ENCODE data around the gene PROB1. TPM values are rescaled to one million over a fixed set of nuclear protein-coding genes. Genes with fewer than 3 reads are reported as not detected.

PROB1 gene
- total and polyA plus RNA-seq, 2 of the 8 experiments (the other 6 are each of a cell fraction or from before 2014, with no cell fraction given): 0.89 to 3.1 TPM

DNA sequence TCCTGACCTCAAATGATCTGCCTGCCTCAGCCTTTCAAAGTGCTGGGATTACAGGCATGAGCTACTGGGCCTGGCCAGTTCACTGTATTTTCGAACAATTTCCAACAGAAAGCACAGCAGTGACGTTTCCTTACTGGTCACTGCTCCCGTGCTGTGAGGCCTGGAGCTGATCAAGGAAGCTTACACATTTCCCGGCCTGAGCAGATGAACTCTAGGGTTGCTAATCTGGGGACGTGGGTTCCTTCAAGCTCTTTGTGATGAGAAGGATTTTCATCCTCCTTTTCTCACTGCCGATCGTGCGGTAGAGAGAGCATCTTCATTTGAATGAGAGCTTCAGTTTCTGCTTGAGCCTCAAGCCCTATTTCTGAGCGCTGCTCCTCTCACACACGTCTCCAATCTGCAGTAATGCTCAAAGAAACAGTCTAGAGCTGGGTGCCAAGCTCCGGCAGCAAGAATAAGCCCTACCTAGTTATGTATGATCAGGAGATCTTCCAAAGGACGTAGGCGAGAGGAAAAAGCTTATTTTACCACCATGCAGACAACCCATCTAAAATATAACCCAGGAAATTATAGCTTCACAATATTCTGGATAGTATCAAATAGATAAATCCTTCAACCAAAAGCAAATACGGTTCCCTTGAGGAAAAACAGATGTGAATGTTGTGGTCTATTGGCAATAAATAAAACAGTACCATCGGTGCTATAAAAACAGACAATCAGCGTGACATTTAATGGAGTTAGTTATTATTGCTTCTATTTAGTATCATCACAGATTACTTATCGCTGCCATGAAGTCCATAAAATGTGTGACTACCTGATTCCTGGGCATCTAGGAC lies 16.3 kb upstream of the PROB1 start:
- Histone ChIP-seq H3K9me3 (ENCODE audit: insufficient read depth in 2 of 2, low read depth in 1 of 2, low read length in 1 of 2) (no peaks in the 10 kb centered on the region), H3K23me2 (ENCODE audit: low read depth, low read length) (no peaks in the 10 kb centered on the region), H3K4ac (replicated peaks; ENCODE audit: insufficient read length, low read depth, low read length) (no peak overlapping the region), H4K20me1 (replicated peaks in 1 of 2; ENCODE audit: control insufficient read depth in 1 of 2, insufficient read depth in 2 of 2, low read length in 2 of 2) (no peaks in the 10 kb centered on the region), H3K36me3 (ENCODE audit: control insufficient read depth in 2 of 4, insufficient read depth in 4 of 4, low read length in 3 of 4) (peaks cover 0 to 11% (median 3%) of the 10 kb centered on the region in 4 experiments; a peak in 4 of 8 replicates), H2BK15ac (ENCODE audit: low read length) (no peak overlapping the region), H2BK5ac (ENCODE audit: low read depth, low read length) (no peak overlapping the region), H3K9ac (replicated peaks in 1 of 4; ENCODE audit: extremely low read depth in 1 of 4, low read depth in 3 of 4, low read length in 3 of 4) (no peak overlapping the region), H2BK12ac (ENCODE audit: low read depth, low read length) (no peak overlapping the region), H3K79me2 (ENCODE audit: control insufficient read depth in 1 of 2, insufficient read depth in 2 of 2, low read length in 2 of 2) (no peaks in the 10 kb centered on the region), H3K4me3 (ENCODE audit: extremely low read depth in 1 of 4, insufficient read depth in 2 of 4, low read depth in 3 of 4, low read length in 4 of 4) (no peak overlapping the region), H4K8ac (ENCODE audit: extremely low read depth, insufficient read depth, low read length) (no peak overlapping the region), H4K91ac (replicated peaks; ENCODE audit: insufficient read length, low read length) (no peak overlapping the region), H2AK5ac (ENCODE audit: low read depth, low read length) (no peak overlapping the region), H3K4me2 (ENCODE audit: insufficient read depth in 1 of 2, low read depth in 2 of 2, low read length in 2 of 2) (no peak overlapping the region), H2BK20ac (ENCODE audit: low read length) (no peak overlapping the region), H2BK120ac (replicated peaks; ENCODE audit: low read depth, low read length) (no peak overlapping the region), H3K18ac (ENCODE audit: extremely low read depth, low read length) (no peak overlapping the region), H3K56ac (replicated peaks; ENCODE audit: insufficient read length, low read depth, low read length) (no peak overlapping the region), H3K27ac (ENCODE audit: low read depth, low read length) (no peak overlapping the region), H2AFZ (ENCODE audit: low read length) (no peak overlapping the region), H3K14ac (ENCODE audit: insufficient read length) (no peak overlapping the region), H3K4me1 (replicated peaks in 1 of 4; ENCODE audit: control insufficient read depth in 3 of 4, insufficient read depth in 4 of 4, low read length in 3 of 4) (no peaks in the 10 kb centered on the region), H3K79me1 (ENCODE audit: low read depth, low read length) (no peaks in the 10 kb centered on the region), H3K27me3 (replicated peaks in 1 of 4; ENCODE audit: control insufficient read depth in 3 of 4, extremely low read depth in 1 of 4, insufficient read depth in 3 of 4, low read length in 3 of 4) (0 out of 7 replicates have a peak, but pooled peaks cover 0 to 4% (median 0%) of the 10 kb centered on the region in 4 experiments), H4K5ac (ENCODE audit: insufficient read length, low read depth, low read length) (no peak overlapping the region), H3K23ac (ENCODE audit: insufficient read length) (no peak overlapping the region)
- DNase-seq (ENCODE audit: low read depth in 1 of 2, low spot score in 2 of 2) (no peak), FAIRE-seq (no peak)
- 86% methylated on average over 17 of the region's 17 CpGs; no CpG with 5 or more reads in 1 of the 2 experiments for WGBS, 2 experiments (ENCODE audit: extremely low coverage in 1 of 2, insufficient coverage in 1 of 2, insufficient read length in 1 of 2, insufficient replicate concordance in 2 of 2, low coverage in 1 of 2, low lambda C conversion rate in 2 of 2, missing lambda C conversion rate in 1 of 2)
- ChIA-PET CTCF (ENCODE audit: partially characterized antibody) (interaction anchor here (0.6 to 8.2 kb wide), 9 partner anchors 9 to 107 kb away, joined by 3 to 69 read pairs (median 4); no protein-coding TSS in a partner anchor), POLR2A (ENCODE audit: partially characterized antibody) (interaction anchor here (0.6 to 1.5 kb wide), 7 partner anchors 10 to 150 kb away, joined by 3 to 6 read pairs (median 4); partner anchors contain the start of genes ECSCR, PROB1 and UBE2D2)
- TF ChIP-seq NRF1 (IDR thresholded peaks at IDR 0.05; ENCODE audit: low read depth, low read length) (no peak), NANOG (IDR thresholded peaks at IDR 0.05; ENCODE audit: insufficient read depth, low read depth, low read length, poor library complexity, severe bottlenecking) (no peak), RXRA (IDR thresholded peaks at IDR 0.05; ENCODE audit: insufficient read depth, low read depth, low read length) (no peak), JUND (IDR thresholded peaks at IDR 0.05; ENCODE audit: low read length) (no peak), CHD2 (IDR thresholded peaks at IDR 0.05; ENCODE audit: low read length) (no peak), SIRT6 (IDR thresholded peaks at IDR 0.05; ENCODE audit: low read length) (no peak), EZH2 (IDR thresholded peaks at IDR 0.05; ENCODE audit: low read depth, low read length, severe bottlenecking) (no peak), KDM5A (IDR thresholded peaks at IDR 0.05; ENCODE audit: low read length) (no peak)
